NCI-H510A (cell line): ENCODE measurements around the gene TMEM51.

Experiments used
- DNase-seq: peaks from one replicate; lab custom pipeline; 2025; lab: John Stamatoyannopoulos, UW

The TMEM51 gene, protein sequence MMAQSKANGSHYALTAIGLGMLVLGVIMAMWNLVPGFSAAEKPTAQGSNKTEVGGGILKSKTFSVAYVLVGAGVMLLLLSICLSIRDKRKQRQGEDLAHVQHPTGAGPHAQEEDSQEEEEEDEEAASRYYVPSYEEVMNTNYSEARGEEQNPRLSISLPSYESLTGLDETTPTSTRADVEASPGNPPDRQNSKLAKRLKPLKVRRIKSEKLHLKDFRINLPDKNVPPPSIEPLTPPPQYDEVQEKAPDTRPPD

DNA sequence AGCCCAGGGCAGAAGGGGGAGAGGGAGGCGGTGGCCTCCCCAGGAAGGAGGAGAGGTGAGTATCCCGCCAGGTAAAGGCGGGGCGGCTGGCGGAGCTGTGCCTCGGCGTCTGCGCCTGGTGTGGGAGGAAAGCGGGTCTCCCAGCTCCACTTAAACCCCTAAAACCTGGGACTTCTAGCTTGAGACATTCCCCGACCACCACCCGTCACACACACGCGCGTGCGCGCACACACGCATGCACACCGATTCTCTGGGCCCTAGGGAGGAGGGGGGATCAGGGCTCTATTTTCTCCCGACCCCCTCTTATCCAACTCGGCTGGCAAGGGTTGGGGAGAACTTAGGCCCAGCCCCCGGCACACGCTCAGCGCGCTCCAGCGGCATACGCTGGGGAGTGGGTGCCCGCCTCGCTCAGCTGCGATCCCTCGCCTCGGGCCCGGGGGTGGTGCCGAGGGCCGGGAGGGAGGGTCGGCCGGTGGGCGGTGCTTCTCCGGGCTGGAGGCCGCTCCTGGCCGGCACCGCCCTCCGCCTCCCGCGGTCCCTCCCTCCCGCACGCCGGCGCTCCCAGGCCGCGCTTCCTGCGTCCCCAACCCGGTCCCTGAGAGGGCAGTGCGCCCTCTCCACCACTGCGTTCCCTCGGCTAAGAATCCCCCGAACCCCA is at the start of gene TMEM51:
Gene TMEM51, plus strand, starts transcription at position 564 of the 658 bp plus-strand sequence. CDS start 61,341 bp downstream, outside the sequence.
- peak; percentile 93 for DNase-seq

DNA sequence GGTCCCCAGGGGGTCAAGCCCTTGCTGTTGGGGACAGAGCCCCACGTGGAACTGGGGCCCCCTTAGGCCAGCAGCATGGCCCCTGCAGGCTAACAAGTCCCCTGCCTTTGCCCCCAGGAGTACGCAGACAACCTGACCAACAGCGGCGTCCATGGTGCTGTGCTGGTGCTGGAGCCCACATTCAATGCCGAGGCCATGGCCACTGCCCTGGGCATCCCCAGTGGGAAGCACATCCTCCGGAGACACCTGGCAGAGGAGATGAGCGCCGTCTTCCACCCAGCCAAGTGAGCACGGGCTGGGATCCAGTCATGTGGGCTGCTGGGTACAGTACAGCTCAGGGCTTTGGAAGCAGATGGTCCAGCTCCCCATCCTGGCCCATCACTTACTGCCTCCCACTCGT is 49.6 kb upstream of the TMEM51 start:
- no peak for DNase-seq

DNA sequence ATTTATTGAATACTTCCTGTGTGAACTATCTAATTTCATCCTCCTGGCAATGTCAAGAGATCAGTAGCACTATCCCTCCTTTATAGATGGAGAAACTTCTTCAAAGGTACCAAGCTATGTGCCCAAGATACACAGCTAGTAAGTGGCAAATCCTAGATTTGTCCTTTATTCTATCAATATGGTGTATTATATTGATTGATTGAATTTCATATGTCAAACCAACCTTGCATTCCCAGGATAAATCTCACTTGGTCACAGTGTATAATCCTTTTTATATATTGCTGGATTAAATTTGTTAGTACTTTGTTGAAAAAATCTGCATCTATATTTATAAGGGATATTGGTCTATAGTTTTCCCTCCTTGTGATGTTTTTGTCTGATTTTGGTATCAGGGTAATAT is 48.8 kb upstream of the TMEM51 start:
- no peak for DNase-seq

DNA sequence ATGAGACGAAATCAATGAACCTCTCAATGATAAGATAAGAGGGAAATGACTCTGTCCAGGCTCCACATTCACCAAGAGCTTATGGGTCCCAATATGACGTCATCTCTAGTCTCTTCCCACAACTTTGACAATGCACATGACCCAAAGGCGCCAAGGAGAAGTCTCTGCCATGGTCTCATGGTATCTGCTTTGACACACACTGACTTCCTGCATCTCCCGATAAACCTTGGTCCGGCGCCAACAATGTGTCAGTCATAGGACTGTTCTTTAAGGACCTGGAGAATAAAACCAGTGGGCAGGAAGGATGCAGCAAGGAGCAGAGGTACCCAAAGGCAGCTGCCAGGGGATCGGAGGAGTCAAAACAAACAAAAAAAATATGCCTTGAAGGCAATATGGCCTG is 46.9 kb upstream of the TMEM51 start:
- no peak for DNase-seq

DNA sequence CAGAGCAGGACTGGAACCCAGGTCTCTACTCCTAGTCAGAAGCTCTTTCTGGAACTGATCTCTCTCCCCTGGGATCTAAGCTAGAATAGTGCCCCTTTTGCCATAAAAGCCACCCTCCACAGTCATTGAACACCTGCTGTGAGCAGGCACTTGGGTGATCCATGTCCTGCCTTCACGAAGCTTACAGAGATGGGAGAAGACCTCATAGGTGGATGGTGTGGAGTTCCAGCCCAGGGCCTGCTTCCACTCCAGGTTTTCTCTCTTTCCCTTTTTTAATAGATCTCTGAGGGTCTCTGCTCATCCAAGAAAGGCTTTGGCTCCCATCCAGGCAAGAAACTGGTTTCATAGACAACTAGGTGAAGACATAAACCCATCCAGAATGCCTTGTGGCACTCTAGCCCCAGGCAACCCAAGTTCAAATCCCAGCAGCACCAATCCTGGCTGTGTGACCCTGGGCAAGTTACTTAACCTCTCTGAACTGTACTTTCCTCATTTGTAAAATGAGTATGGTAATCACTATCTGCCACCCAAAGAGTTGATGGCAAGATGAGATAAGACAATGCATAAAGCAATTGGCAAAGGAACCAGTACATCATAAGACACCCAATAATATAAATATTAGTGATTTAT is 46.4 kb upstream of the TMEM51 start:
- DNase-seq = no peak

DNA sequence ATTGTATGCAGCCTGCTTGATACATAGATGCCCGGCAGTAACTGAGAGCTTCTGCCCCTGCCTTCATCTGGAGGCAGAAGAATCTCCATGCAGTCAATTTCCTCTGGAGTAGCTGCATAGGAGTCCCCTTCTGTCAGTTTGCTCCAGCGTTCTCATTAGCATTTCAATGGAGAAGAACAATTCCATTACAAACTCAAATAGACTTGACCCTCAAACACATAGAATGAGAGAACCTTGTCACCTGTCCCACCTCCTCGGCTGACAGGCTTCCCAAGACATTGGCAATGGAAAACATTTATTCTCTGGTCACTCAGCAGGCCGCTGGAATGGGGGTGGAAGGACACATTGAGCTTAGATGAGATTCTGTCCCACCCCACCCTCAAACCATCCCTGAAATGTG is 45.6 kb upstream of the TMEM51 start:
- no peak for DNase-seq

DNA sequence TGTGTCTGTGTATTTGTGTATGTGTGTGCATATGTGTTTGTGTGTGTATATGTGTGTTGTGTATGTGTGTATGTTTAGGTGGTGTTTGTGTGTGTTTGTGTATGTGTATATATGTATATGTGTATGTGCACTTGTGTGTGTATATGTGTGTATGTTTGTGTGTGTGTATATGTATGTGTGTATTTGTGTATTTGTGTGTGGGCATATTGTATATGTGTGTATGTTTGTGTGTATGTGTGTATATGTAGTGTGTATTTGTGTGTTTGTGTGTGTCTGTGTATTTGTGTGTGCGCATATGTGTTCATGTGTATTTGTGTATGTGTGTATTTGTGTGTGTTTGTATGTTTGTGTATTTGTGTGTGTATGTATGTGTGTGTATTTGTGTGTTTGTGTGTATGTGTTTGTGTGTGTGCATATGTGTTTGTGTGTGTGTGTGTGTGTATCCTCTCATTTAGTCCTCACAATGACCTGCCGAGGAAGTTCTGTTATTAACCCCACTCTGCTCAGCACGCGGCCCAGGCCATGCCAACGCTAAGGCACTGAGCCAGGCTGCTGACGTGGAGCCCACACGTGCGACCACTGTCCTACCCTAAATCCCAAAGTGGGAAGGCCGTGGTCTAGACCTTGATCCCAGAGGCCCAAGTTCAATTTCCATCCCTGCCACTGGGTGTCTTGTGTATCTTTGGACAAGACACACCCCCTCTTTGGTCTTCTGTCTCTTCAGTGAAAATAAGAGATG is 43.2 kb upstream of the TMEM51 start:
- no peak for DNase-seq

DNA sequence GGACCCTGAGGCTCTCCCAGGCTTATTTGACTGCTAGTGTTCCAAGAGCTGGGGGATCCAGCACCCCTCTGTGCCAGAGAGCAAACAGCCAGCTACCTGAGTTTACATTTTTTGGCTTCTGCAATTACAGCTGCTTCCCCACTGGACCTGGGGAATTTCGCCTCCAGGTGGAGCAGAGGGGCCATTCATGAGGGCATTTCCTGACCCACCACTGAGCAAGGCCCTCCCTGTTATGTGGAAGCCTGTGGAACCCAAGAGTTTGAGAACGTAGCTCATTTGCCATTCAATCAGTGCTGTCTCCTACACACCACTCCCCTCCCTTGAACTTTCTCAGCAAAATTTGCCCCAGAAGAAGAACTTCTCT is 42.7 kb upstream of the TMEM51 start:
- DNase-seq = no peak

DNA sequence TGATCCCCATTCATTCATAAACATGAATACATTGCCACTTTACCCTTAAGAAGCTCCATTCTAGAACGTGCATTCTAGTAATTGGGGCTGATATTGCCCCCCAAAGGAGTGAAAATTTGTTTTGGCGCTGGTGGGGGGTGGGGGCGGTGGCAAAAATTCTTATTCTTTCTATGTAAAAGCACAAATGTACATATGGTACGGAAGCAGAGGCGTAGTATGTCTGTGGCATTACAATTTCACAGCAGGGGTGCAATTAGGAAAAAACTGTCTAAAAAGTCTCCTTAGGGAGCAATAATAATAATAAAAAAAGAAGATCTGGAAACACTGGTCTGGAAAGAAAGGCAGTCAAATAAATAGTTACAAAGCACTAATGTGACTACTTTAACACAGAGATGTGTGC is 40.4 kb upstream of the TMEM51 start:
- DNase-seq = no peak

DNA sequence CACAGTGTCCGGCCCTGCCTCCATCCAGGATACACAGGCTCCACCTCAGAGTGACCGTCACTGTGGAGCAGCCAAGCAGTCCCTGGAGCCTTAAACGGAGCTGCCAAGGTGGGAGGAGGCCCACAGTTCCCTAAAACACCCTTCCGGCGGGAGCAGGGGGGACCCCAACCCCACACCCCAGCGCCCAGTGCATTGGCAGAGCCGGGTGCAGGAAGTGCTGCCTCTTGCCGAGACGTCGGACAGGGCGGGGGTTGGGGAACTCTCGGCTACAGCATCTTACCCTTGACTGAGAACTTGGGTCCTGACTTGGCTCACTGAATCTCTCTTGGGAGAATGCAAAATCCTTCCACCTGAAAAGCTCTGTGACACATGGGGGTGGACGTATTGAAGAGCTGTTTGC is 38.7 kb upstream of the TMEM51 start:
- no peak for DNase-seq

DNA sequence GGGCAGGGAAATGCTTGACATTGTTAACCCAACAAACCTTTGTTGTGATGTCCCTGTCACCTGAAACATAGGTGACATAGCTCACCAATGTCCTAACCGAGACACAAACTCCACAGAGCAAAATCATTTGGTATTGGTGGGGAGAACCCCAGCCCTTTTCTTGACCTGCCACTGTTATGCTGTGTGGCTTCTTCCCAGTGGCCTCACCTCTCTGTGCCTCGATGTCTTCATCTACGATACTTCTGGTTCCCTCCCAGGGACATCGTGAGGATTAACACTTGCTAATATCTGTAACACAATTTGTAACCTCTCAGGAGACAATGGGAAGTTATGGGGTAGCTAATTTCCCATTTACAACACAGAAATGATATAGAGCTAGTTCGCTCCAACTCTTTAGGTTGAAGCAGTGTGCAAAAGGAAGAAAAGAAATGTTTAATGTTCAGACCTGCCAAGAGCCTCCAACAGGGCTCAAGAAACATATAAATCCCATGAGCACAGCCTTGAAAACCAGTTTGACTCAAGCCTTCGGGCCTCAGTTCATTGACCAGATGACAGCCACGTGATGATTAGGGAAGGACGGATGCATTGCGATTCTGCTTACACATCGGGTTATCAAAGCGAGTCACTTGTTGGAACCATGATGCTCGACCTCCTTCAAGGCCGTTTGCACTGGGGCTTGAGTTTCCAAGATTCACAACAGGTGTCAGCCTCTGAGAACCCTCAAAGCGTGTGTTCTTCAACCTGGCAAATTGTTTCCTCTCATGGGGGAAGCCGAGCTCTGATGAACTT is 37.8 kb upstream of the TMEM51 start:
- DNase-seq = no peak

DNA sequence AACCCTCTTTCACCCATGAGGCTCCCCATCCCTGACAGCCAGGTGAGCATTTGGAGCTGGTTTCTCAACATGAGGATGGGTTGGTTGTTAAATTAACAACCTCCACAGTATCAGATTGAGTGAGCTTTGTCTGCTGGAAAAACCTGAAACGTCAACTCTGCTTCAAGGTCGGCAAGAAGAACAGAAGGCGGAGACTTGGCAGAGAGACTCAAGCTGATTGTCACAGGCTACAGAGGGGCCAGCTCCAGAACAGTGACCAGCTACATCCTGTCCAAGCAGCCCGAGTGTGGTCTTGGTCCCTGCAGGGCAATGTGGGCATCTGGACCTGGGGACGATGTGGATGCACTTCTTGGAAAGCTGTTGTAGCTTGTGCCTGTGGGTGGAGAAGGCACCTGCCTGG is 36.6 kb upstream of the TMEM51 start:
- no peak for DNase-seq

DNA sequence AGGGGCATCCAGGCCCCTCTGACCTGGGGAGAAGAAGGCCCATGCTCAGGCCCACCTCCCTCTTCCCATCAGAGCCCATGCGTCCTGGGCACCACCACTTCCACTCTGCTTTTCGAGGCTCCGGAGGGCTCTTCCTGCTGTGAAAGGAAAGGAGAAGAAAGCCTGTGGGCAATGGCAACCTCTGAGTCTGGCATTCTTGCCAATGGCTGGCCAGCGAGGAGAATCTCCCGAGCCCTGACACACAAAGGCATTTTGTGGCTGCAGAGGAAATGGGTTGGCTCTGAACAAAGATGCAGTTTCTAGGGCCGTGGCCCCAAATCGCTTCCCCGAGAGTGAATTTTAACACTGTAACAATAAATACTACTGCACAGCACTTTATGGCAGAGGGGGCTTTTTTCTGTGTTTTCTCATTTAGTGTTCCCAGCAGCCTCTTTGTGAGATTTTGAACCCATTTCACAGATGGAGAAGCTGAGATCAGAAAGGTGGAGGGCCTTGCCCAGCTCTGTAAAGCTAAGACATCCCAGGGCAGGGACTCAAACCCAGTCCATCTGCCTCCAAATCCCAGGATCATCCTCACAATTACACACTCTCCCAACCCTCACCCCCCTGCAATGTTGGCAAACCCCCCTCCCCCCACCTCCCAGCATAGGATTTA is 35.7 kb upstream of the TMEM51 start:
- no peak for DNase-seq

DNA sequence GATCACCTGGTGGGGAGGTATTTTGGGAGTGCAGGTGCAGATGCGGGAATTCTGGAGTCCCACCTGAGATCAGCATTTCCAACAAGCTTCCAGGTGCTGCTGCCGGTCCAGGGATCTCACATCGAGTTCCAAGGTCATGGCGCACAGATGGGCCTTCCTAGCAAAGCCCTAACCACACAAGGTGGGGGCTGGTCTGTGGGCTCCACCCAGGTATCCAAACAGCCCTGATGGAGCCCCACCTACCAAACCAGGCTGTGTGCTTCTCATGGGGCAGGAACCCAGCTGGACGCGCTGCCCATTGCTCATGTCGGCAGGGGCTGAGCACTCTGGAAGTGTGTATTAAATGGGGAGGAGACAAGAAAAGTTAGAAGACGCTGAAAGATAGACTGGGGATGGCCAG is 35.0 kb upstream of the TMEM51 start:
- no peak for DNase-seq

DNA sequence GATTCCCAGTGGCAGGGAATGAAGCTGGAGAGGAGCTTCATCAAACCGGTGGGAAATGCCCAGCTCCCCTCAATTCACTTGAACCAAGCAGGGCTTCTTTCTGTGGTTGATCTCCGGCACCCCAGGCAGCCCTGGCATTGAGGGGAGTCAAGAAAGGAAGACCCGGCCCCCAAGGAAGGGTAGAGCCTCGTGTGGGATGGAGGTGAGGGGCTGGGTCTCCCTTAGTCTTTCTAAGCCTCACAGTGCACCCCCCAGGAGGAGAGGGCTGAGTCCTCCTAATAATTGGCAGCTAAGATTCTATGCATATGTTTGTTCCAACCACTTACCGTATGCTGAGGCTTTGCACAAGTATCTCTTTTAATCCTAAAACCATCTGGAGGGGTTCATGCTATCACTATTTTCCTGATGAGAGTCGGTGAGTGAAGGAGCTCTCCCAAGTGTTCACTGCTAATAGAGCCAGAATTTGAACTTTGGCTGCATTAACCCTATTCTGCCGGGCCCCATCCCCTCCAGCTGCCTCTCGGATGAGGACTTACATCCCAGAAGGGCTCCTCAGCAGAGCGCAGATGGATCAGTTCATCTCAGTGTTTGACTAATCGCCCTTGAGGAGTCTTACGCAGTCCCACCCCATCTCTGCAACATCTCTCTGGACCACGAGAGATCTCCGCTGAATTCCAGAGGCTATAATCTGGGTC is 33.1 kb upstream of the TMEM51 start:
- DNase-seq = no peak

DNA sequence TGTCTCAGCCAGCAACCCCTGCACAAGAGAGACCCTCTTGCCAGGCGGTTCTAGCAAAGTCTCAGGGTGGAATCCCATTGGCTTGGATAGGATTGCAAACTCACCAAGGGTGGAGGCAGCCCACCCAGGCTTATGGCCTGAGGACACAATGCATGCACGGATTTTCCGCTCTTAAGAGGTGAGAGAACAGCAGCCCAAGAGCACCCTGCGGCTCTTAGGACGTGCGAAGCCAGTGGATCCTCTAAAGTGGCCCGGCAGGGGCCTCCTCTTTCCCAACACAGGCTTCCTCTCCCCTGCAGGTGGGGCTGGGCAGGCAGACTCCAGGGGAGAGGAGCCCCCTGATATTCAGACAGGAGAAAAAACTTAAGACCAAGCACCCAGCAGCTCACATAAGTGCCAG is 31.2 kb upstream of the TMEM51 start:
- no peak for DNase-seq

DNA sequence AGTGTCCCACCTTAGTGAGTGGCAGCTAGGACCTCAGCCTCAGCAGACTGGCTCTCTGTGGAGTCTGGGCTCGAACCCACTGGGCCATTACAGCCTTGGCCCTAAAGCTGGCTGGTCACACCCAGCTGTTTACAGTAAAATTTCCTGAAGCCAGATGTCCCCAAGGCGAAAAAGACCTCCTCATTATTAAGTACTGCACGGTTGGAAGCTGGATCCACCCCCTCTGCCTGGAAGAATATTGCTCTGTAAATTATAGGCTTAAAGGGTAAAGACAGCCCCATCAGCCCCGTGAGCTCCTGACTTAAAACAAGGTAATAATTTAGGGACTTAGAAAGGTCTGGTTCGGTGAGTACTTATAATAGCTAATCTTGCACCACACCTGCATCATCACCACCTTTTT is 30.3 kb upstream of the TMEM51 start:
- DNase-seq = no peak

DNA sequence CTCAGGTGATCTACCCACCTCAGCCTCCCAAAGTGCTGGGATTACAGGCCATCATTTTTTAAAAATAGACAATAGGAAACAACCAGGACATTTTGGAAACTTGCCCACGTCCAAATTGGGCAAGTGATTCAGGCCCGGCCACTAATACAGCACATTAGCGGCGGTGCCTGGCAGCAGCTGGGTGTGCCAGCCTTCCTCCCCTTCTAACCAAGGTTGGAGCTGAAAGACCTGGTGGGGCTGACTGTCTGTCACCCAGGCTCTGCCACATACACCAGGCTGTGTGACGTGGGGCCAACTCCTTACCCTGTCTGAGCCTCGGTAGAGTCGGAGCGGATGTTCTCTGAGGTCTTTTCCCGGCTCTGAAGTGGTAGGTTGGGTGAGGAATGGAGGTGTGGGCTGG is 29.6 kb upstream of the TMEM51 start:
- DNase-seq = no peak

DNA sequence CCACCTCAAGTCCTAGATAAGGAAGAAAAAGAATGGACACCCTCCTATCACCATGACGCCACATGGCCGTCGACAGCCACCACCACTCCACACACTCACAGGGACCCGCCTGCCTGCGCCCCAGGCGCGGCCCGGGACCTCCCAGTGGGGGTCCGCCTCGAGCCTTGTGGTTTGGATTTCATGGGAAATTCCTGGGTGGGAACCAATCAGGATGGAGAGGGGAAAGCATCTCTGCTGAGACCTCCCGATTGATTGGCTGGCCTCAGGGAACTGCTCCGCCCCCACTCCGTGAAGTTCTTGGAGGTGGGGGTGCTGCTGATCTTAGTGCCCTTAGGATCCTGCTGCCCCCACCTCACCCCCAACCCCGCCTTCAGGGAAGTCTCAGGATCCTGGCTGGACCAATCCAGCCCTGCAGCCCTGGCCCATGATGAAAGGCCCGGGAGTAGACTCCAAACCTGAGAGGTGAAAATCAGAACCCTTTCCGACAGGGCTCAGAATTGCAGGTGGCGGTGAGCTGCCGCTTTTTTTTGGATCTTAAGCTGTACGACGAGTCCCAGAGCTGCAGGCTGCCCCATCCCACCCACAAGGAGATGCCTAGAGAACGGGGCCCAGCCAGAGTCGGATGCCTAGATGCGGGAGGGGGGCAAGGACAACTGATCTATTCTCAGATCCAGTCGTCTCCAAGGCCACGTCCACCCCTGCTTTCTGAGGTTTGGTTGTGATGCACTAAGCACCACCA is 29.0 kb upstream of the TMEM51 start:
- DNase-seq = no peak

DNA sequence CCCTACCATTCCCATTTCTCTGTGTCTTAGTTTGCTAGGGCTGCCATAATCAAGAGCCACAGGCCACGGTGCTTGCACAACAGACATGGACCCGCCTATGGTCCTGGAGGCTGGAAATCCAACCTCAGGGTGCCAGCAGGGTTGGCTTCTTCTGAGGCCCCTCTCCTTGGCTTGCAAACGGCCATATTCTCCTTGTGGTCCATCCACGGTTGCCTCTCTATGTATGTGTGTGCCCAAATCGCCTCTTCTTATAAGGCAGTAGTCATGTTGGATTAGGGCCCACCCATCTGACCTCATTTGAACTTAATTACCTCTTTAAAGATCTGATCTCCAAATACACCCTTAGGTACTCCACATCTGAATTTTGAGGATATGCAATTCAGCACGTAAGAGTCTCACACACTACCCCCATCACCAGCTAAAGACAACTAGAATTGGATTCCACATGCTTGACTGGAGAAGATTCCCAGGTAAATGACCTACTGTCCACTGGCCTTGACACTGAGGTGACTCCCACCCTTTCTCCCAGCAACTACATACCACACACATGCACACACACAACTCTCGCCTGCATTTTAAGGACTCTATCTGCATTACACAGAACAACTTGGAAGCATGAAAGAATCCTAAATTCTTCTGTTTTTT is 28.3 kb upstream of the TMEM51 start:
- no peak for DNase-seq
